ENCODE measurements around the gene SERPINE1.
"Not testable (repeated sequence)": the region's sequence is repeated elsewhere in the genome, so short reads cannot be mapped to it uniquely, and the experiment has no call there.

The SERPINE1 gene

GRCh38 chr7:101088069-101088425 lies 38.9 kb upstream of the SERPINE1 start:
- peaks cover 21% of the 10 kb centered on the region for H3K4me1 ChIP-seq (ENCODE audit: control insufficient read depth, low read length)
- peaks cover 46% of the 10 kb centered on the region for H3K79me2 ChIP-seq (ENCODE audit: control insufficient read depth, low read length)
- H3F3A ChIP-seq (ENCODE audit: control insufficient read depth, insufficient read depth): no peaks in the 10 kb centered on the region
- H3K9me2 ChIP-seq (replicated peaks; ENCODE audit: control insufficient read depth, low read length): no peaks in the 10 kb centered on the region
- peaks cover 8% of the 10 kb centered on the region; the same call in 1 of the 2 replicates for H4K20me1 ChIP-seq (ENCODE audit: control insufficient read depth, insufficient read depth, low read depth, low read length)
- H3K9me3 ChIP-seq (ENCODE audit: control insufficient read depth, insufficient read depth, low read length): no peaks in the 10 kb centered on the region
- H3K27ac ChIP-seq (ENCODE audit: low read depth, low read length): no peak overlapping the region
- no peak overlapping the region for H3K4me2 ChIP-seq (ENCODE audit: low read length)
- H3K4me3 ChIP-seq (ENCODE audit: low read length): no peak overlapping the region
- TF ChIP-seq, protein P1, sequence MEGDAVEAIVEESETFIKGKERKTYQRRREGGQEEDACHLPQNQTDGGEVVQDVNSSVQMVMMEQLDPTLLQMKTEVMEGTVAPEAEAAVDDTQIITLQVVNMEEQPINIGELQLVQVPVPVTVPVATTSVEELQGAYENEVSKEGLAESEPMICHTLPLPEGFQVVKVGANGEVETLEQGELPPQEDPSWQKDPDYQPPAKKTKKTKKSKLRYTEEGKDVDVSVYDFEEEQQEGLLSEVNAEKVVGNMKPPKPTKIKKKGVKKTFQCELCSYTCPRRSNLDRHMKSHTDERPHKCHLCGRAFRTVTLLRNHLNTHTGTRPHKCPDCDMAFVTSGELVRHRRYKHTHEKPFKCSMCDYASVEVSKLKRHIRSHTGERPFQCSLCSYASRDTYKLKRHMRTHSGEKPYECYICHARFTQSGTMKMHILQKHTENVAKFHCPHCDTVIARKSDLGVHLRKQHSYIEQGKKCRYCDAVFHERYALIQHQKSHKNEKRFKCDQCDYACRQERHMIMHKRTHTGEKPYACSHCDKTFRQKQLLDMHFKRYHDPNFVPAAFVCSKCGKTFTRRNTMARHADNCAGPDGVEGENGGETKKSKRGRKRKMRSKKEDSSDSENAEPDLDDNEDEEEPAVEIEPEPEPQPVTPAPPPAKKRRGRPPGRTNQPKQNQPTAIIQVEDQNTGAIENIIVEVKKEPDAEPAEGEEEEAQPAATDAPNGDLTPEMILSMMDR (IDR thresholded peaks at IDR 0.05; ENCODE audit: low read depth, low read length, poor library complexity, severe bottlenecking): no peak
- TF ChIP-seq EZH2phosphoT487 (IDR thresholded peaks at IDR 0.05; ENCODE audit: borderline replicate concordance, low read length): no peak
- H3K27me3 ChIP-seq (ENCODE audit: control insufficient read depth, low read length): no peaks in the 10 kb centered on the region
- H3K36me3 ChIP-seq (ENCODE audit: control insufficient read depth, low read length): peaks cover 42% of the 10 kb centered on the region

DNA sequence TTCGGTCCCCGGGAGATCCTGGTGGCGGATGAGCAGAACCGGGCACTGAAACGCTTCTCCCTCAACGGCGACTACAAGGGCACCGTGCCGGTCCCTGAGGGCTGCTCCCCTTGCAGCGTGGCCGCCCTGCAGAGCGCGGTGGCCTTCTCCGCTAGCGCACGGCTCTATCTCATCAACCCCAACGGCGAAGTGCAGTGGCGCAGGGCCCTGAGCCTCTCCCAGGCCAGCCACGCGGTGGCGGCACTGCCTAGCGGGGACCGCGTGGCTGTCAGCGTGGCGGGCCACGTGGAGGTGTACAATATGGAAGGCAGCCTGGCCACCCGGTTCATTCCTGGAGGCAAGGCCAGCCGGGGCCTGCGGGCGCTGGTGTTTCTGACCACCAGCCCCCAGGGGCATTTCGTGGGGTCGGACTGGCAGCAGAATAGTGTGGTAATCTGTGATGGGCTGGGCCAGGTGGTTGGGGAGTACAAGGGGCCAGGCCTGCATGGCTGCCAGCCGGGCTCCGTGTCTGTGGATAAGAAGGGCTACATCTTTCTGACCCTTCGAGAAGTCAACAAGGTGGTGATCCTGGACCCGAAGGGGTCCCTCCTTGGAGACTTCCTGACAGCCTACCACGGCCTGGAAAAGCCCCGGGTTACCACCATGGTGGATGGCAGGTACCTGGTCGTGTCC lies 37.9 kb upstream of the SERPINE1 start:
- Histone ChIP-seq H3K4me2 (ENCODE audit: low read length) (no peak overlapping the region), H3K79me2 (ENCODE audit: control insufficient read depth, low read length) (peaks cover 46% of the 10 kb centered on the region)

GRCh38 chr7:101089876-101090275 lies 37.0 kb upstream of the SERPINE1 start:
- Histone ChIP-seq H3K36me3 (ENCODE audit: control insufficient read depth, low read length) (peaks cover 42% of the 10 kb centered on the region), H3K4me2 (ENCODE audit: low read length) (no peak overlapping the region), H3K27me3 (ENCODE audit: control insufficient read depth, low read length) (no peaks in the 10 kb centered on the region), H3K9me3 (ENCODE audit: control insufficient read depth, insufficient read depth, low read length) (no peaks in the 10 kb centered on the region), H3K4me1 (ENCODE audit: control insufficient read depth, low read length) (peaks cover 17% of the 10 kb centered on the region), H3K9me2 (replicated peaks; ENCODE audit: control insufficient read depth, low read length) (no peaks in the 10 kb centered on the region), H3K27ac (ENCODE audit: low read depth, low read length) (no peak overlapping the region), H3F3A (ENCODE audit: control insufficient read depth, insufficient read depth) (peaks cover 3% of the 10 kb centered on the region; the same call in 1 of the 2 replicates), H4K20me1 (ENCODE audit: control insufficient read depth, insufficient read depth, low read depth, low read length) (peaks cover 8% of the 10 kb centered on the region; the same call in 1 of the 2 replicates), H3K79me2 (ENCODE audit: control insufficient read depth, low read length) (peaks cover 46% of the 10 kb centered on the region), H3K4me3 (ENCODE audit: low read length) (no peak overlapping the region)
- no peak for TF ChIP-seq EZH2phosphoT487 (IDR thresholded peaks at IDR 0.05; ENCODE audit: borderline replicate concordance, low read length)

More for the DNA sequence above, 37.9 kb upstream of the SERPINE1 start:
- H3K27me3 ChIP-seq (ENCODE audit: control insufficient read depth, low read length): no peaks in the 10 kb centered on the region
- no peaks in the 10 kb centered on the region for H3K9me3 ChIP-seq (ENCODE audit: control insufficient read depth, insufficient read depth, low read length)
- no peak overlapping the region for H3K27ac ChIP-seq (ENCODE audit: low read depth, low read length)
- peaks cover 42% of the 10 kb centered on the region for H3K36me3 ChIP-seq (ENCODE audit: control insufficient read depth, low read length)
- H3K4me1 ChIP-seq (ENCODE audit: control insufficient read depth, low read length): peaks cover 21% of the 10 kb centered on the region
- H3K4me3 ChIP-seq (ENCODE audit: low read length): no peak overlapping the region
- H3F3A ChIP-seq (ENCODE audit: control insufficient read depth, insufficient read depth): peaks cover 3% of the 10 kb centered on the region; the same call in 1 of the 2 replicates
- TF ChIP-seq, protein P1 (IDR thresholded peaks at IDR 0.05; ENCODE audit: low read depth, low read length, poor library complexity, severe bottlenecking): no peak
- no peak for TF ChIP-seq EZH2phosphoT487 (IDR thresholded peaks at IDR 0.05; ENCODE audit: borderline replicate concordance, low read length)
- H3K9me2 ChIP-seq (replicated peaks; ENCODE audit: control insufficient read depth, low read length): no peaks in the 10 kb centered on the region
- peaks cover 8% of the 10 kb centered on the region; the same call in 1 of the 2 replicates for H4K20me1 ChIP-seq (ENCODE audit: control insufficient read depth, insufficient read depth, low read depth, low read length)

DNA sequence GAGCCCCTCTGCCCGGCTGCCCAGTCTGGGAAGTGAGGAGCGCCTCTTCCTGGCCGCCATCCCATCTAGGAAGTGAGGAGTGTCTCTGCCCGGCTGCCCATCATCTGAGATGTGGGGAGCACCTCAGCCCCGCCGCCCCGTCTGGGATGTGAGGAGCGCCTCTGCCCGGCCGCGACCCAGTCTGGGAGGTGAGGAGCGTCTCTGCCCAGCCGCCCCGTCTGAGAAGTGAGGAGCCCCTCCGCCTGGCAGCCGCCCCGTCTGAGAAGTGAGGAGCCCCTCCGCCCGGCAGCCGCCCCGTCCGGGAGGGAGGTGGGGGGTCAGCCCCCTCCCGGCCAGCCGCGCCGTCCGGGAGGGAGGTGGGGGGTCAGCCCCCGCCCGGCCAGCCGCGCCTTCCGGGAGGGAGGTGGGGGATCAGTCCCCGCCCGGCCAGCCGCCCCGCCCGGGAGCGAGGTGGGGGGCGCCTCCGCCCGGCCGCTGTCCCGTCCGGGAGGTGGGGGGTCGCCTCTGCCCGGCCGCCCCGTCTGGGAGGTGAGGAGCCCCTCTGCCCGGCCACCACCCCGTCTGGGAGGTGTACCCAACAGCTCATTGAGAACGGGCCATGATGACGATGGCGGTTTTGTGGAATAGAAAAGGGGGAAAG lies 34.5 kb upstream of the SERPINE1 start:
- H3K9me2 ChIP-seq (replicated peaks; ENCODE audit: control insufficient read depth, low read length); H3K4me1 ChIP-seq (ENCODE audit: control insufficient read depth, low read length); H3K27me3 ChIP-seq (ENCODE audit: control insufficient read depth, low read length); H3K4me2 ChIP-seq (ENCODE audit: low read length); H4K20me1 ChIP-seq (ENCODE audit: control insufficient read depth, insufficient read depth, low read depth, low read length); H3F3A ChIP-seq (ENCODE audit: control insufficient read depth, insufficient read depth); H3K4me3 ChIP-seq (ENCODE audit: low read length); H3K9me3 ChIP-seq (ENCODE audit: control insufficient read depth, insufficient read depth, low read length); H3K27ac ChIP-seq (ENCODE audit: low read depth, low read length): not testable (repeated sequence)
- H3K36me3 ChIP-seq (ENCODE audit: control insufficient read depth, low read length): peaks cover 33% of the 10 kb centered on the region
- peaks cover 25% of the 10 kb centered on the region for H3K79me2 ChIP-seq (ENCODE audit: control insufficient read depth, low read length)

All from DOHH2 (cell line).